Left cardiac atrium (tissue), 4 donors: ENCODE results near the gene ZFP36L1. TPM values are rescaled to one million over a fixed set of nuclear protein-coding genes. Genes with fewer than 3 reads are reported as not detected.
A peak's percentile ranks its signal among the peaks of the same experiment; 100 is the strongest.

Experiments used
- ATAC-seq, 2 donors: fragments of 200-7000 bp; cut with Tn5 transposase; one replicate each; pipeline ENCODE4 v1.9.1; 2020; ENCODE audit warnings: mild to moderate bottlenecking in 2 of 2, moderate library complexity in 2 of 2
- DNase-seq: peaks from one replicate; pipeline ENCODE4 v3.0.0-alpha.2; 2020
- intact Hi-C, 2 donors: fragments of 100-400 bp; cut with DNase I; formaldehyde crosslinking; loops; one replicate each; pipeline versions ENCODE4 v1.14.1 to v1.15.1; 2022 to 2023
- total RNA-seq, 2 donors: library from RNA; stranded (reverse); fragmentation: NEBNext Ultra II Directional; extraction: Animal tissue kit (Norgen Biotek cat#: 25700); gene quantifications; one replicate each; pipeline ENCODE4 v1.2.1, GENCODE V29; 2021
- donor health status: DM: no; HTN: yes; CAD: no.
- donor health status: DM: no; HTN: yes; CAD: no; lungs with severe emphysema.
- donor health status: DM: yes; HTN: yes; CAD: no.
- donor health status: Dilated cardiomyopathy.

ZFP36L1 gene
- total RNA-seq, 2 donors from 2014 or later = 89.6 to 105 TPM

GRCh38 chr14:68819260-68819691 lies 26.4 kb upstream of the ZFP36L1 start:
- DNase-seq (peak; percentile 66), ATAC-seq (peak in 1 of 2 donors; percentile 26)
- intact Hi-C loops = loop anchor here (5.0 to 10.0 kb wide), 3 partner anchors 274 to 982 kb away; no protein-coding TSS in a partner anchor

GRCh38 chr14:68817506-68818212 lies 24.8 kb upstream of the ZFP36L1 start:
- intact Hi-C loops = loop anchor here (2.0 to 10.0 kb wide), 5 partner anchors 29 to 980 kb away; no protein-coding TSS in a partner anchor
- no peak for DNase-seq
- ATAC-seq = no peak

GRCh38 chr14:68816943-68817430 lies 24.1 kb upstream of the ZFP36L1 start:
- DNase-seq (no peak), ATAC-seq (no peak)
- intact Hi-C loops = loop anchor here (1.0 to 10.0 kb wide), 6 partner anchors 28 to 980 kb away; no protein-coding TSS in a partner anchor

GRCh38 chr14:68816183-68816942 lies 23.5 kb upstream of the ZFP36L1 start:
- DNase-seq (peak; percentile 93), ATAC-seq (peak; percentile 91 to 92)
- intact Hi-C loops = loop anchor here (1.0 to 10.0 kb wide), 6 partner anchors 28 to 979 kb away; no protein-coding TSS in a partner anchor

- peak in 1 of 2 donors; percentile 10 for ATAC-seq
- intact Hi-C loops = loop anchor here (1.0 to 10.0 kb wide), 6 partner anchors 27 to 978 kb away; no protein-coding TSS in a partner anchor
- no peak for DNase-seq
Observed at GRCh38 chr14:68815298-68816182, 22.7 kb upstream of the ZFP36L1 start.

GRCh38 chr14:68814539-68815297 lies 21.9 kb upstream of the ZFP36L1 start:
- DNase-seq = peak; percentile 57

GRCh38 chr14:68814238-68814538 lies 21.3 kb upstream of the ZFP36L1 start:
- no peak for DNase-seq
- intact Hi-C loops = loop anchor here in 1 of 2 donors (10.0 kb wide), 1 partner anchor 269 kb away; no protein-coding TSS in a partner anchor
- ATAC-seq = no peak

More at GRCh38 chr14:68814539-68815297, 21.9 kb upstream of the ZFP36L1 start:
- peak; percentile 5 to 8 for ATAC-seq
- intact Hi-C loops = loop anchor here (5.0 to 10.0 kb wide), 3 partner anchors 270 to 977 kb away; no protein-coding TSS in a partner anchor

- intact Hi-C loops = loop anchor here in 1 of 2 donors (10.0 kb wide), 1 partner anchor 269 kb away; no protein-coding TSS in a partner anchor
- DNase-seq (no peak), ATAC-seq (no peak)
Observed at GRCh38 chr14:68813318-68813838, 20.5 kb upstream of the ZFP36L1 start.

- intact Hi-C loops = loop anchor here in 1 of 2 donors (10.0 kb wide), 1 partner anchor 266 kb away; no protein-coding TSS in a partner anchor
- DNase-seq (no peak), ATAC-seq (no peak)
Observed at GRCh38 chr14:68811171-68811570, 18.3 kb upstream of the ZFP36L1 start.

GRCh38 chr14:68810173-68811153 lies 17.6 kb upstream of the ZFP36L1 start:
- ATAC-seq = no peak
- DNase-seq = no peak
- intact Hi-C loops = loop anchor here in 1 of 2 donors (10.0 kb wide), 1 partner anchor 266 kb away; no protein-coding TSS in a partner anchor

GRCh38 chr14:68809524-68809923 lies 16.7 kb upstream of the ZFP36L1 start:
- intact Hi-C loops = no loop called here
- DNase-seq (no peak), ATAC-seq (no peak)

GRCh38 chr14:68808696-68809480 lies 16.0 kb upstream of the ZFP36L1 start:
- DNase-seq (no peak), ATAC-seq (no peak)
- intact Hi-C loops = no loop called here

GRCh38 chr14:68807987-68808386 lies 15.1 kb upstream of the ZFP36L1 start:
- intact Hi-C loops = no loop called here
- DNase-seq = no peak
- ATAC-seq = no peak

GRCh38 chr14:68807148-68807600 lies 14.3 kb upstream of the ZFP36L1 start:
- DNase-seq (peak; percentile 67), ATAC-seq (peak in 1 of 2 donors; percentile 79)
- intact Hi-C loops = no loop called here

GRCh38 chr14:68806526-68807147 lies 13.8 kb upstream of the ZFP36L1 start:
- intact Hi-C loops = no loop called here
- DNase-seq = no peak
- peak; percentile 75 to 91 for ATAC-seq
